ENCODE results near the gene CARMIL1. TPM values are rescaled to one million over a fixed set of nuclear protein-coding genes. Genes with fewer than 3 reads are reported as not detected.

Gene CARMIL1
- total RNA-seq, 1 experiment from 2014 or later = 23.6 TPM

GRCh38 chr6:25450469-25451198, 171.5 kb downstream of the CARMIL1 start:
- H3K4ac ChIP-seq (ENCODE audit: low read depth, low read length) = no peak overlapping the region
- H3K27me3 Mint-ChIP-seq (ENCODE audit: low read depth) = no peaks in the 10 kb centered on the region
- no peak for DNase-seq
- no peak overlapping the region for H2AK5ac ChIP-seq (ENCODE audit: insufficient read length, low read length)
- H3K4me2 ChIP-seq (ENCODE audit: insufficient read depth, insufficient read length, low read length) = peak overlapping the region; percentile 11
- no peak overlapping the region for H3K9ac ChIP-seq (ENCODE audit: extremely low read depth, insufficient read length, low read length)
- peaks cover 8 to 19% (median 12%) of the 10 kb centered on the region in 3 experiments for H3K36me3 Mint-ChIP-seq (ENCODE audit: insufficient read depth in 1 of 3, low read depth in 3 of 3)
- H3K27me3 ChIP-seq (ENCODE audit: insufficient read depth, low read length) = no peaks in the 10 kb centered on the region
- H4K91ac ChIP-seq (ENCODE audit: insufficient read length, low read depth, low read length) = no peak overlapping the region
- H3K27ac Mint-ChIP-seq = peak overlapping the region in 2 of 3 experiments; percentile 64 to 82; a peak in 4 of 7 replicates
- no peaks in the 10 kb centered on the region for H3K79me1 ChIP-seq (ENCODE audit: insufficient read depth, low read depth, low read length, poor library complexity, severe bottlenecking)
- no peak overlapping the region for H2BK12ac ChIP-seq (ENCODE audit: insufficient read length, low read depth, low read length)
- H4K8ac ChIP-seq (replicated peaks; ENCODE audit: insufficient read length, low read depth, low read length) = no peak overlapping the region
- H4K20me1 ChIP-seq (ENCODE audit: control insufficient read depth, insufficient read depth, insufficient read length) = no peaks in the 10 kb centered on the region
- H2BK5ac ChIP-seq (ENCODE audit: insufficient read length, low read length) = no peak overlapping the region
- H3K9me3 Mint-ChIP-seq = peaks cover 7 to 10% of the 10 kb centered on the region in 2 experiments
- H3K4me3 Mint-ChIP-seq = peak overlapping the region in 1 of 2 experiments; percentile 47; a peak in 2 of 5 replicates
- H3K79me2 ChIP-seq (ENCODE audit: insufficient read depth, low read length) = no peaks in the 10 kb centered on the region
- peaks cover 5% of the 10 kb centered on the region; the same call in 1 of the 2 replicates for H3K4me1 ChIP-seq (ENCODE audit: insufficient read depth, low read length)
- no peak overlapping the region for H2BK20ac ChIP-seq (ENCODE audit: low read depth, low read length, poor library complexity, severe bottlenecking)
- H2BK120ac ChIP-seq (ENCODE audit: low read depth, low read length, poor library complexity, severe bottlenecking) = no peak overlapping the region
- H3K18ac ChIP-seq (ENCODE audit: insufficient read length, low read depth, low read length) = no peak overlapping the region
- no peak overlapping the region for H3K27ac ChIP-seq (ENCODE audit: insufficient read length, low read depth, low read length)
- H2BK15ac ChIP-seq (ENCODE audit: low read depth, low read length) = no peak overlapping the region
- no peaks in the 10 kb centered on the region for H3K9me3 ChIP-seq (ENCODE audit: control insufficient read depth, low read depth, low read length)
- no peak overlapping the region for H2AFZ ChIP-seq (ENCODE audit: low read length)
- H3K23me2 ChIP-seq (ENCODE audit: insufficient read length, low read depth, low read length, poor library complexity, severe bottlenecking) = no peaks in the 10 kb centered on the region
- H3K23ac ChIP-seq (ENCODE audit: insufficient read length, low read depth, low read length) = no peak overlapping the region
- no peak overlapping the region for H3K56ac ChIP-seq (ENCODE audit: insufficient read length, low read depth, low read length)
- no peak overlapping the region for H3K14ac ChIP-seq (ENCODE audit: insufficient read depth, low read length)
- peaks cover 32 to 34% of the 10 kb centered on the region in 2 experiments for H3K4me1 Mint-ChIP-seq
- no peak overlapping the region for H4K5ac ChIP-seq (ENCODE audit: insufficient read length, low read depth, low read length)
- no peak for TF ChIP-seq CTCF (conservative IDR thresholded peaks at IDR 0.05)
- H3T11ph ChIP-seq (ENCODE audit: low read length) = no peak overlapping the region

All from H9 (cell line).